GM19372 (cell line): ENCODE results near the gene PROX1.

Experiments
- ATAC-seq: cut with Tn5 transposase; IDR thresholded peaks from one replicate; pipeline ENCODE4 v1.9.1; 2021; ENCODE audit warnings: mild to moderate bottlenecking, low read depth, moderate library complexity; ENCODE audit not compliant: unreplicated experiment

Gene PROX1

DNA sequence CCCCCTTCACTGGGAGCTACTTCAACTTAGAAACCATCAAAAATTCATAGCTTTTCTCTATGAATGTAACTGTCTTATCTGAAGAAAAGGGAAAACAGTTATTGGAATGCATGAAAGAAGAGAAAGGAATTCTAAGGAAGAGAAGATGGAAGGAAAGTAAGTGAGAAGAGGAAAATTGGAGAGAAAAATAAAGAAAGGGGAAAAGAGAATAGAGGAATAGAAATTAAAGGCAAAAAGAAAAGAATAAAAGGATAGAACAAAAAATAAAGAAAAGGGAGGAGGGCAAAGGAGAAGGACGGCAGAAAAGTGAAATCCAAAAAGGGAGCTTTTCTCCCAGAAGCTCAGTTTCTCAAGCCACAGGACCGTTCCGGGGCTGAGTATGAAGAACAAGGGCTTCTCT, 9.9 kb upstream of the PROX1 start:
- ATAC-seq: no peak

DNA sequence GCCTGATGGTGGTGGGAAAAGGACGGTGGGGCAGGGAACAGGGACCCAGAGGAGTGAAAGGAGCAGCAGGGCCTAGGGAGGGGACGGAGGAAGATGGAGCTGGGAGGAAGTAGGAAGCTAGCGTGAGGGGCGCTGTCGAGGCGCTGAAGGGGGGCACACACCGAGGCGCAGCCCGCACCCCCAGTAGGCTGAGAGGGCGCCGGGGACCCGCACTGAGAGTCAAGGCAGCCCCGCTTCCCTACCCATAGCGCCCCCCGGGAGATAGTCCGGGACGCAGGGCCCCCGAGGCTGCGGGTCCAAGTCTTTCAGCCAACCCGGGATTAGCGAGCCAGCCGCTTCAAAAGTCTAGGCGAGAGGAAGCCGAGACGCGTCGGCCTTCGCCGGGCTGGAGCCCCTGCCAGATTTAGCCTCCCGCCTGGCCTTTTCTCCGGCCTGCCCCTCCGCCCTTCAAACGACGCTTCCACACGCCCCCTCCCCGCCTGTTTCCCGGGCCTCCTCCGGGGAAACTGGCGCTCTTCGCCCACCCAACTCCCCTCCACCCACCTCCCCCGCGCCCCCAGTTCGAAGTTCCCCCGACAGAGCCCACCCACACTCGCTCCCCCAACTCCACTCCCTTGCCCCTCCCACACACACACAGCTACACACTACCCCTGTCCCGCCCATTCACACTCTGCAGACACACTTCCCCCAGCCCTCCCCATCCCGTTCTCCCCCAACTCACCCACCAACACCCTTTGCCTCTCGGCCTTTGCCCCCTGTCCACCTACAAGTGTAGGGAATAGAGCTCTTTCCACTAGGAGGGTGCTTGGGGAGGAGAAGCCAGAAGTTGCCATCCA, 7.8 kb upstream of the PROX1 start:
- ATAC-seq: no peak

DNA sequence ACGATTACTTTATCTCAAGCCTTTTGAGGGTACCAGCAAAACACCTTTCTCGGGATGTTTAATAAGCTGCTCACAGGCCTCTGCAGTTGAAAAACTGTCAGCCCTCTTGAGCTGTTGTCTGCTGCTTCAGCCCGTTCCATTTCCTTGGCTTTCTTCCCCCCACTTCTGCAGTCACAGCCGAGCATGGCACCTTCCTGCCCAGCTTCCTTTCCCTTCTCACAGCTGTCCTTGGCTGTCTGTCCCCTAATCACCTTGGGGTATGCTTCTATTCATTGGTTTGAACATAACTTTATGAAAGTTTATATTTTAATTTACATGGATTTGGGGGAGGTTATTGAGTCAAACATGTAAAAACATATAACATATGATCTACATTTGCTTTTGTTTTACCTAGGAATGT, 6.9 kb upstream of the PROX1 start:
- ATAC-seq: no peak

DNA sequence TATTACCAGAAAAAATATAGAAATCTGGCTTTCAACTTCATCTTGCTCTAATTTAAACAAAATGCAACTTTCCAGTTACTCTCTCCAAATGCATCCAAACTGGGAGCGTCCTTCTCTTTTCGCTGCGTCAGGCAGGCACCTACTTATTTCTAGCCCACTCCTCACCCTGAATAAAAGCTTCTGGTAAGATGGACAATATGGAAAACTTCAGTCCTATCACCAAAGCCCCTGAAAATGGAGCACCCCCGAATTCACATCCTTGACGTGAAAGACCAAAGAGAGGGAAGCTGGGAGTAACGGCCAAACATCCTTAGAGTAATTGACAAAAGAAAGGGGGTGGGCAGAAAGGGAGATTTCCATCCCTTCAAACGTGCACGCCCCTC, 5.5 kb upstream of the PROX1 start:
- ATAC-seq: no peak

DNA sequence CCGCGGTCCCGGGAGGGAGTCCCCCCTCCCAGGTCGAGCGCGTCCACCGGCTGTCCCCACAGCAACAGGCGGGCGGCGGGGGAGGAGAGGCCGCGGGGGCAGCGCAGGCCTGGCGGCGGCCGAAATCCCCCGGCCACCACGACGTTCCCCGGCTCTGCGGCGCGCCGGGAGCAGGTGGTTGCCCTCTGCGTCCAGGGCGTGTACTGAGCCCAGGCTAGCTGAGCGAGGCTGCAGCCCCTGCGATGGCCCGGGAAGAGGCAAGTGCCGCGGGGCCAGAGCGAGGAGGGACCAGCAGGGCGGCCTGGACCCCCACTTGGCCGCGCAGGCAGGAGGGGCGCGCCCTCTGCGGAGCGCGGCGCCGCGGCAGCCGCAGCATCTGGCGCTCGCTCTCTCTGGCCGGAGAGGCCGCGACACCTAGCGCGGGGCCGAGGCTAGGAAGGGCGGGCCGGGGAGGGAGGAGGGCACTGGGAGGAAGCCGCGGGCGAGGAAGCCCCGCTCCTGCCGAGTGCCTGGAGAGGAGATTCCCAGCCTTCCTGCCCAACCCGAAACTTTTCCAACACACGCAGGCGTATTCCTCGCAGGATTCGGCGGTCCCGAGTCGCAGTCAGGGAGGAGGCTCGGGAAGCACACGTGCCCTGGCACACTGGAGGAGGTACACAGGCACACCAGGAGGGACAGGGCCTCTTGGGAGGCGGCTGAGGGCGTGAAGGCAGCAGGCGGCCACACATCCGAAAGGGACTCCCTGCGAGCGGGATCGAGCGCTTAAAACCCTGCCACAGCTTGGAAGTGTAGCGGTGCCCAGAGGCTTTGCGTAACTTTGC, 4.9 kb upstream of the PROX1 start:
- no peak for ATAC-seq

DNA sequence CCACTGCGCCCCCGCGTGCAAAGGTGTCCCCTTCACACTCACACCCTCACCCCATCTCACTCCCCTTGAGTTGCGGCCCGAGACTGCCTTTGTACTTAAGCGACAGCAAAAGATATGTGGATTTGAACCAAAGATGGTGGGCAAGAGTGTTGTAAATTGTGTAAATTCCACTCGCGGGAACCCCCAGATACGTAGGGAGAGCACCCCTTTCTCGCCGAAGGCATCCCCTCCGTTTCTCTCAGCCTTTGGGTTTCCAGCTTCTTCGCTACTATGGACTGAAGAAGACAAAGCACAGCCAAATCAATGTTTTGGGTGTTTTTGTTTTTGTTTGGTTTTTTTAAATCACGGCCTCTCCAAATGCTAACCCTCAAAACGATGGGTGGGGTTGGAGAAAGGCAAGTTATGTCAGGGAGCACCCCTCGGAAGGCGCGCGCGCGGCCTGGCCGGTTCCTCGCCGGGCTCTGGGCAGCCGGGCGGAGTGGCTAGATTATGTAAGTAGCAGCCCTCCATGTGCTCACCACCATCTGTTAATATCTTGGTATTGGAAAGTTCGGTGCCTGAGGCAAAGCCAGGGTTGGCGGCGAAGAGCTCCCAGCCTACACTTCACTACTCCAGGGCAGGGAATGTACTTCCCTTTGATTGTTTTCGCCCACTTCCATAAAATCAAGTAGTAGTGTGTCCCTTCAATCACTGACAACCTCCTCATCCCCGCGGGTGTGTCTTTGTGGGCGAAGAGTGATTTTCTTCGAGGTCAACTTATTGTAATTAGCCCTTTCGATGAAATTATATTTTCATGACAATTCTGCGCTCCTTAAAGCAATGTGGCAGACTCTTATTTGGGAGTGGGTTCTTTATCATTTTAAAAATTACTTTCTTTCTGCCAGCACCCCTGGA, 4.0 kb upstream of the PROX1 start:
- no peak for ATAC-seq

DNA sequence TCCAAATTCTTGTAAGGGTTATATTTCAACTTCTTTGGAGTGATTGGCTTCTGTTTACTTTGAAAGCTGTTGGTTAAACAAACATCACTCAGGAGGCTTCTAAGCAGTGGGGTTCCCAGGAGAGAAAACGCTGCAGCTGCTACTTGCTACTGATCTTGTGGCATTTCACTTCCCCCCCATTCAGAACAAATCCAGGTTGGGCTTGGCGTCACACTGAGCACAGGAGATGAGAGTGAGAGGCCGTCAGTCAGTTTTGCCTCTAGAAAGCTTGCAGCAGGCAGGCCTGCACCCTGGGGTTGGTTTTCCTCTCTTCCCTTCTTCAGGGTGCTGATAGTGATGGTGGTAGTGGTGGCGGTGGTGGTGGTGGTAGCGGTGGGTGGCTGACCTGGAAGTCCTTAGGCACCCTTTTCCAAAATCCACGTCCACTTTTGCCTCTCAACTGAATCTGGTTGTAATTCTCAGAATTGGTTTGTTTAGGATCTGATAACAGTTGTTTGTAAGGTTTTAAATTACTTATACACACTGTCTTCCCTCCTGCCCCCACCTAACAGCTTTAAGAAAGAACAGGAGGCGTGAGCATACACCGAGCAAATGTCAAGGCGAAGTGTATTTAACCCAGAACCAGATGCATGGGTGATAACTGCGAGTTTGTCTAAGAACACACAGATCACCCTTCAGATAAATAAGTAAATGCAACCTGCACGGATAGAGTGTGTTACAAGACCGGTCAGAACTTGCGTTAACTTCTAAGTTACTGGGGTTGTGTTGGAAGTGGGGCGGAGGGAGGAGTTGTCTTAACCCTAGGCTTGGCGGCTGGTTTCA, 3.2 kb upstream of the PROX1 start:
- no peak for ATAC-seq

DNA sequence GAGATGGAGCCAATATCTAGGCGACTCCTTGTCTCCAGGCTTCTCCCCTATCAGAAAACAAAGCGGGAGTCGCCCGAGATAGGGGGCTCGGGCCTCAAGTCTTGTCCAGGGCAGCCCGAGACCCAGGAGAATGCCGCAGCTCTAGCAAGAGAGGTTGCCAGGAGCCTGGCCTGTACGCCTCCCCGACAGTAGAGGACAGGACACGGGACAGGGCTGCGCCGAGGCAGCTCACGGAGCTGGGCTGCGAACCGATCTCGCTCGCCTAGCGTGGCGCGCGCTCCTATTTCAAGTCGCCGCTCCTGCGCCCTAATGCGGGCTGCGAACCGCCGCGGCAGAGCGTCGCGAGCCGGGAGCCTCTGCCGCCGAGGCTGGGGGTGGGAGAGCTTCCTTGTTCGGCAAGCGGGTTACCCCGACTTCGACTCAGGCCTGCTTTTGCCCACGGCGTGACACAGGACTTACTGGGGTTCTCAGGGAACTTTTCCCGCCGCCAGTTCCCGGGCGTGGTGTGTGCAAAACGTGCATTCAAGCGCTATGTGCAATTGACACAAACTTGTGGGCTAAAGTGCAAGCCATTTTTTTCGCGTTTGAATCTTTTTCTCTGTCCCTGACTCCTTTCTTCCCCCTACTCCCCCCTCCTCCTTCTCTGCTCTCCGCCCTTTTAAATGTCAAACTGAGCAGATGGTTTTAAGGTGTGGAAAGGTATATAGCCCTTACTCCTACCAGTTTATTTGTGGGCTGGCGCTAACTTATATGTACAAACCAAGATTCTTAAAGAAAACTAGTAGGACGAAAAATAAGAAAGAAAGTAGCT, 2.4 kb upstream of the PROX1 start:
- no peak for ATAC-seq

DNA sequence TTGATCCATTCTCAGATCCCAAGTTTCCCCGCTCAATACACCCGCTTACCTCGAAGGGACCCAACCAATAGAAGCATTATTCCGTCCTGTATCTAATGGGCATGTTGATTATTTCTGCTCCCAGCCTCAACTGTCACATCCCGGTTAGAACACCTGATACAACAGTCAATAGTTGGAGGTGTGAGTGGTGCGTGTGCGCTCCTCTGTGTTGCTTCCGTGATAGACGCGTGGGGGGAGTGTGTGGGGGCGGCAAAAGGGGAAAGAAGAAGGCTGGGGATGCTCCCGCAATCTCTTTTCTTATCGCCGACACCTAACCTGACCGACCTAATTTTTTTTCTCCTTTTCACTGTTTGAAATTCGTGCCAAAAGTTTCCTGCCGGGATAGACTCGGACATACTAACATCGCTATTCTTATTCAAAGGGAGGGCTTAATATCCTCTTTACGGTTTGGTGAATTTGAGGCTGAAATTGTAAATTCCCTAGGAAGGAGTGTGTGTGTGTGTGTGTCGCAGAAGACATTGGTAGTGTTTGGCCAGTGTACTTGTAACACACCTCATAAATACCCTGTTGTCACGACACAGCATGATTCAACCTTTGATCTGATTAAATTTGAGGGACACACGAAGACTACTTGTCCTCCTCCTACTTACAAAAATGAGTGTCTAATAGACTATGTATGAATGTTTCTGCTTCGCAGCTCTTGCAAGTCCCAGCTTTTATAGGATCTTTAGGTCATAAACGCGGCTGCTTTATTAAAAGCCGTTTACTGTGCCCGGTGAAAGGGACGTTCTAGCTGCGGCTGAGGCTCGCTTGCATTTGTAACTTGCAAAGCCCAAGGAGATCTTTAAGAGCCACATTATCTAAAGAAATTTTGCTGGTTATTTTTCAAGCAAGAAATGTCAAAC, 1.5 kb upstream of the PROX1 start:
- no peak for ATAC-seq

DNA sequence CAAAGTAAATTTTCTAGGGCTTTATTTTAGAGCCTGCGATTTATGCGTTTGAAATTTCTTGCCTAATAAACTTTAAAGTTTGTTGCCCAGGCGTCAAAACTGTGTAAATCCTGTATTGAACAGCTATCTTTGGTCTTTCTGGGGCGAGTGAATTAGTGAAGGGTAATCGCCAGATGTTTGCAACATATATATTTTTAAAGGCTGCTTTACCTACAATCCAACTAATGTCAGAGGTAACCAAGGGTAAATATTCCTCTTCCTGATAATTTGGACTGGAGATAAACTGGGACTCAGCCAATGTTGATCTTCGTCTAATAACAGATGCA, 885 bp upstream of the PROX1 start:
- no peak for ATAC-seq

DNA sequence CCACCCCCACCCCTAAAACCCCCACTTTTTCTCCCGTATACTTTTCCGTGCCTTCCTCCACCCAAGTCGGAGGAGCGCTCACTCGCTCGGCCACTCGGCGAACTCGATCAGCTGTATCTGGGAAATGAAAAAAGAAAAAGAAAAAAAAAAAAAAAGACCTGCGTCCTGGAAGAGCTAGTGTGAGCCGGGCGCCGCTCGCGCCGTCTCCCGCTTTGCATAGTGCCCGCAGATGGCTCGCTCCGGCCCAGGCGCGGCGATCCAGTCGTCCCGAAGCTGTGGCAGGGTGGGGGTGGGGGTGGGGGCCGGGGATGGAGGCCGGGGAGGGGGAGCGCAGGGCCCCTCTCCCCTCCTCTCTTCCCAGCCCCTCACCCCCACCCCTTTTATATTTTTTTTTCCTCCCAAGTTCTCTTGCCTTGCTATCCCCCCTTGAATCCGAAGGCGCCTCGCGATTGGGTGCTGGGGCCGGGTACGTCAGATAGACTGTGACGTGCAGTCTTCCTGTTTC, 299 bp upstream of the PROX1 start:
- peak; percentile 50 for ATAC-seq

DNA sequence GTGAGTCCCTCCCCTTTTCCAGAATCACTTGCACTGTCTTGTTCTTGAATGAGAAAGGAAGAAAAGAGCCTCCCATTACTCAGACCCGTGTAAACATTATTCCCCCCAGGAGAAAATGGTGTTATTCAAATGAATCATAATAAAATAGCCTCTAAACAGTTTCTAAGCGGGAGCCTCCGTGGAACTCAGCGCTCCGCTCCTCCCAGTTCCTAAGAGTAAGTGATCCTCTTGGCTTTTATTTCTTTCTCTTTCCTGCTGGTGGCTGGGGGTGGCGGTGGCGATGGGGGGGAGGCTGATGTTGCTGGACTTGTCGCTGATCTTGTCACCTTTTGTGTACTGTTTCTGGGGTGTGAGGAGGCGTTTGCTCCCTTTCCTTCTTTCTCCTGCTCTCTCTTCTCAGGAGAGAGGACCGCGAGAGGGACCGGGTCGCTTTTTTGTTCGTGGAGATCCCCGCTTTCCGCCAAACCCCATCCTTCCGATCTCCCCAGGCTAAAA, 781 bp downstream of the PROX1 start:
- no peak for ATAC-seq

DNA sequence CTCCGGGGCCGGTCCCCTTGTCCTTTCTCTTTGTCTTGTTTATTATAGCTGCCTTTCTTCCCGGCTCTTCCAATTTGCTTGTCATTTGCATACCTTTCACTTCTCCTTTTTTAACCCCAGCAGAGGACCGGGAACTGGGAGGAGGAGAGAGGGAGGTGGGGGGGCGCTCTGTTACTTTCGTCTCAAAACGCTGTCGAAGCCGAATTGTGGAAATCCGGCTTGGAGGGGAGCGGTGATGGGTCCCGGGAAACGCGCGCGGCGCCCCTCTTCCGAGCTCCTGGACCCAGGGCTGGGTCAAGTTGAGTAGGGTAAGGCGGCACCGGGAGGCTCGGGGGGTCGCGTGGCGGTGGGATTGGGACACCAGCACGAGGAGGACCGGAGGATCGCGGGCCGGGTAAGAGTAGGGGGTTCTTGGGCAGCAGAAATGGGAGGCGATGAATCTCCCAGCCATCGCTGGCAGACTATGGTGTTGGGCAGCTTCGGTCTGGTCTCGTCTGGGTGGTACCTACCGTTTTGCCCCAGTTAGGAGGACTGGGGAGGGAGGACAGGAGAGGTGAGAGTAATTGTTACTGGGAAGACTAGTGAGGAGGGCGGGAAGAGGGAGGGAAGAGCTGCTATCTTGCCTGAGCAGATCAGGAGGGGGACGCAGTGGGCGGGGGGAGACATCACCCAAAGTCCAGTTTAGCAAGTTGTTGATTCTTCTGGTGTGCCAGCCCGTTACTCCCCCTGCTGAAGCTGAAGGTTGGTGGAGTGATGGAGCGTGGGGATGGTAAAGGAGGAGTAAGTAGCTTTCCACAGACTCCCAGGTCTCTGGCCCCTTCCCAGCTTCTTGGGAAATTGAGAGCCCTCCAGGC, 1.5 kb downstream of the PROX1 start:
- ATAC-seq: no peak

DNA sequence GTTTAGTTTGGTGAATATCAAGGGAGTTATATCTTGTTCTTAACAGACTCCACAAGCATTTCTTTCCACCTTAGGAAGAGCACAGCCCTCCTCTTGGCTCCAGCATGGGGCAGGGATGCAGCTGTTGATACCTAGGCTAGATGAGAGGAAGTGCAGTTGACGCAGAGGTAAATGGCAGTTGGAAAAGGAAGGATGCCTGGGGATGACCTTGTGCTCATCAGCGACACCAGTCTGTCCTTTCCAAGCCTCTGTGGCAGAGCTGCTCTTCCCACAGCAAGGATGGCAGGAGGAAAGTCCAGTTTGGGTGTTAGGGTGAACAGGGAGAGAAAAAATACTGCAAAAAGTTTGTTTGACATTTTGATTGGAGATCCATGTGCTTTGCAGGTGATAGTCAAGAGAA, 6.2 kb downstream of the PROX1 start:
- no peak for ATAC-seq

DNA sequence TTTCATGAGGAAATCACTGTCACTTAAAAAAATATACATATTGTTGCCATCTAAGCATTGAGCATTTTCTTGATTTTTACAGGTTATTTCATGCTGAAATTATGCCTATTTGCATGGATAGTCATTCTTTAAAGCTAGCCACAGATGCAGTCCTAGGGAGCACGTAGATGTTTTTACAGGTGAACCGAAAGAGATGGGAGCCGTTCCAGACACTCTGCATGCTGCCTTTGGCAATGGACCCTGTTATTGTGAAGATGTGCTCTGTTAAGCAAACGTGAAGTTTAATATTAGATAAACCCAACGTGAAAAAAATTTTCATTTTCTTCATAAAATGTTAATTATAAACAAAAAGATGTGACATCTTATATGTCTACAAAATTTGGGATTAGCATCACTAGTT, 7.1 kb downstream of the PROX1 start:
- ATAC-seq: no peak

DNA sequence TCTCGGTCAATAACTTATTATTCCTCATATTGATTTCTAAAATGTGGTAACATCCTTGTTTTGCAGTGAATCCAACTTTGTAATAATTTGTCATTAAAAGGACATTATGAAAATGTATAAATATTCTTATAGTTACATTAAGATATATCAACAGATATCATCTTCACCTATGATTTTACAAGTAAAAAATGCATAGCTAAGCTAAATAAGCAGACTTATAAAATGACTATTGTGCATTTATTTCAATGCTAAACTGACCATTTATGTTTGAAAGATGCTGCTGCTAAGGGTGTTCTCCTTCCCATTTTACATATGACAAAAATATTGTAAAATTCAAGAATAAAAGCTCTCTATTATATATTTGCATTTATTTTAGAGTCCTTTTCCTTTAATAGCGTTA, 7.8 kb downstream of the PROX1 start:
- no peak for ATAC-seq
